Measurements from ENCODE around the gene JARID2. TPM values are rescaled to one million over a fixed set of nuclear protein-coding genes. Genes with fewer than 3 reads are reported as not detected.
A peak's percentile ranks its signal among the peaks of the same experiment; 100 is the strongest.

JARID2 gene
- total RNA-seq, 8 experiments from 2014 or later, result 11.8 to 39.9 (median 30.7) TPM

DNA sequence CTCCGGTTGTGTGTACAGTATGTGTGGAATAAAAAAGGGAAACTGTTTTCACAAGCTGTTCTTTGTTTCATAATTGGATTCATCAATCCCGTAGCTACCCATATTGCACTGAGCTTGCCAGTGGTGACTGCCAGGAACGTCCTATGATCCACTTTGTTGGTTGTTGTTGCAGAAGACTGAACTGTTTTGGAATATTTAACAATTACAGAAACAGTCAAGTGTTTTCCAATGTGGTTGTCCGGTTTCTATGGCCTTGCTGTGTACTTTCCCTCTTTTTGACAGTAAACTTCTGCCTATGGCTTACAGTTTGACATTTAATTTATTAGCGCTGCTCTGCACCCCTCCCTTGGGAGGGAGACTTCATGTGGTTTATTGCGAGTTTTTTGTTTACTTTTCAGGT is 275.7 kb downstream of the JARID2 start:
- no peak for ATAC-seq (replicated peaks in 6 of 8)
- no peak overlapping the region for H3K4me3 ChIP-seq
- in situ Hi-C loops (cut with MboI; ENCODE audit: low pct_unique_long_range_greater_than_20kb in 2 of 9, low sequenced_read_pairs in 9 of 9, unreplicated experiment in 9 of 9), result loop anchor here in 1 of 9 experiments (25.0 kb wide), 1 partner anchor 91 kb away; no protein-coding TSS in a partner anchor
- H3K4me1 ChIP-seq (replicated peaks in 1 of 2), result no peaks in the 10 kb centered on the region
- 21 to 97% (median 86%) methylated on average over 3 to 6 of the region's 6 CpGs; no CpG with 5 or more reads in 1 of the 10 experiments for WGBS, 10 experiments
- H3K27ac ChIP-seq, result no peak overlapping the region

DNA sequence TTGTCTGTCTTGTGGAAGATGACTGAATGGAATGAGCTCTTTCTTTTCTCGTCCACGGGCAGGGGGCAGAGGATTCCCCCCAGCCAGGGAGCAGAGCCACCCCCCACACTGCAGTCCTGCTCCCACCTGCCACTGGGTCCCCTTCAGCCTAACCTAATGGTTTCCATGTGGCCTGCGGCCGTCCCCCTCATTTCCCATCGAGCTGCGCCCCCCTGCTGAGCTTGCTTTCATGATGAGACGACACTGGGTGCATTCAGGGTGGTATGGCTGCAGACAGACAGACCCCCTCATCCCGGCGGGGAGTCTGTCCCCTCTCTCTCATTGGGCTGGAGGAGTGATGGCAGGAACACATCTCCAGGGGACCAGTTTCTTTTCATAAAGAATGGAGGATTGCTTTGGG is 276.2 kb downstream of the JARID2 start:
- H3K4me1 ChIP-seq (replicated peaks in 1 of 2), result no peaks in the 10 kb centered on the region
- no peak overlapping the region for H3K27ac ChIP-seq
- no peak overlapping the region for H3K4me3 ChIP-seq
- 60 to 100% (median 100%) methylated on average over 1 to 7 of the region's 9 CpGs; no CpG with 5 or more reads in 4 of the 10 experiments for WGBS, 10 experiments
- ATAC-seq (replicated peaks in 6 of 8), result no peak
- in situ Hi-C loops (cut with MboI; ENCODE audit: low pct_unique_long_range_greater_than_20kb in 2 of 9, low sequenced_read_pairs in 9 of 9, unreplicated experiment in 9 of 9), result loop anchor here in 1 of 9 experiments (25.0 kb wide), 1 partner anchor 90 kb away; no protein-coding TSS in a partner anchor

DNA sequence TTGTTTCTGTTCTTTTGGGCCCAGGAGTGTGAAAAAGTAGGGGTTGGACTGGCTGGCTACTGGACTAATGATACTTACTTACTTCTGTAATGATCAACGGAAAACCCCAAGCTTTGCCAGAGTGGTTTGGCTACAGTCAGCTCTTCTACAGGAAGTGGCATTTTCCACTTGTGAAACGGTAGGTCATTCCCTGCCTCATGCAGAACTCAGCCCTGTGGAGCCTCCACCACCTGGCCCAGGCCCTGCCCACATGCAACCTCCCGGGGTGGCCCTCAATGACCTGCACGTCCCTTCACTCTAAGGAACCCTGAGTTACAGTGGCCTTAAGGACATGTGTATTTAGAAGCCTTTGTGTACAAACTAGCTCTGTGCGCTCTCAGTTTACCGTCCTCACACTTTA is 276.6 kb downstream of the JARID2 start:
- in situ Hi-C loops (cut with MboI; ENCODE audit: low pct_unique_long_range_greater_than_20kb in 2 of 9, low sequenced_read_pairs in 9 of 9, unreplicated experiment in 9 of 9), result loop anchor here in 1 of 9 experiments (25.0 kb wide), 1 partner anchor 90 kb away; no protein-coding TSS in a partner anchor
- H3K27ac ChIP-seq, result no peak overlapping the region
- H3K4me1 ChIP-seq (replicated peaks in 1 of 2), result no peaks in the 10 kb centered on the region
- H3K4me3 ChIP-seq, result no peak overlapping the region
- WGBS, 10 experiments, result 71 to 100% (median 90%) methylated on average over 2 to 6 of the region's 6 CpGs; no CpG with 5 or more reads in 4 of the 10 experiments
- no peak for ATAC-seq (replicated peaks in 6 of 8)

DNA sequence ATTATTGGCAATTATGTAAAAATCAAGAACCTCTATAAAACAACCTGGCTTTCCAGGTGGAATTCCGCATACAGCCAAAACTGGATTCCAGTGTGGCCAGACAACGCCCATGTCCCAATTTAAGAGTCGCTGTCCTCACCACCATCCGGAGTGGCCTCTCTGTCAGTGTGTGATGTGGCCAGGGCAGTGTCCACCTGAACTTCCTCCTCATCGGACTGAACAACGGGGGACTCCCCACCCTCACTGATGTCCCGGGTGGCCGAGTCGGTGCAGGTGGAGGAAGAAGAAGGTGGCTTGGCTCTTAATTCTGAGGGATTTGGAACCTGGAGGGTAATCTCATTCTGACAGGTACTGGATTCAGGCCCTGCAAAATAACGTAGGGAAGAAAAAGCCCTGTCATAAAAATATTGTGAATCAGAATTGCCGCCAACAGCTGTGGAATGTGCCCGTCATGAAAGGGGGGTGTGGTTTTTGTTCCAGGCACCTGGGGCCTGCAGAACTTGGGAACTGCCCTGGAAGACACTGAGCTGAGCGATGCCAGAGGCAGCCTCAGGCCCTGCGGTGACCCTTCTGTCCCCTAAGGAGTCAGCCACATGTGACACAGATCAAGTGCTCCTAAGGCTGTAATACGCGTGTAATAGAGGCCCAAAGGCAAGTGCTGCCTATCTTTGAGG is 277.1 kb downstream of the JARID2 start:
- no peak overlapping the region for H3K27ac ChIP-seq
- H3K4me3 ChIP-seq, result no peak overlapping the region
- in situ Hi-C loops (cut with MboI; ENCODE audit: low pct_unique_long_range_greater_than_20kb in 2 of 9, low sequenced_read_pairs in 9 of 9, unreplicated experiment in 9 of 9), result loop anchor here in 1 of 9 experiments (25.0 kb wide), 1 partner anchor 89 kb away; no protein-coding TSS in a partner anchor
- ATAC-seq (replicated peaks in 6 of 8), result peak in 1 of 8 experiments; percentile 13
- WGBS, 10 experiments, result 50 to 100% (median 100%) methylated on average over 1 to 9 of the region's 16 CpGs; no CpG with 5 or more reads in 1 of the 10 experiments
- H3K4me1 ChIP-seq (replicated peaks in 1 of 2), result no peaks in the 10 kb centered on the region

DNA sequence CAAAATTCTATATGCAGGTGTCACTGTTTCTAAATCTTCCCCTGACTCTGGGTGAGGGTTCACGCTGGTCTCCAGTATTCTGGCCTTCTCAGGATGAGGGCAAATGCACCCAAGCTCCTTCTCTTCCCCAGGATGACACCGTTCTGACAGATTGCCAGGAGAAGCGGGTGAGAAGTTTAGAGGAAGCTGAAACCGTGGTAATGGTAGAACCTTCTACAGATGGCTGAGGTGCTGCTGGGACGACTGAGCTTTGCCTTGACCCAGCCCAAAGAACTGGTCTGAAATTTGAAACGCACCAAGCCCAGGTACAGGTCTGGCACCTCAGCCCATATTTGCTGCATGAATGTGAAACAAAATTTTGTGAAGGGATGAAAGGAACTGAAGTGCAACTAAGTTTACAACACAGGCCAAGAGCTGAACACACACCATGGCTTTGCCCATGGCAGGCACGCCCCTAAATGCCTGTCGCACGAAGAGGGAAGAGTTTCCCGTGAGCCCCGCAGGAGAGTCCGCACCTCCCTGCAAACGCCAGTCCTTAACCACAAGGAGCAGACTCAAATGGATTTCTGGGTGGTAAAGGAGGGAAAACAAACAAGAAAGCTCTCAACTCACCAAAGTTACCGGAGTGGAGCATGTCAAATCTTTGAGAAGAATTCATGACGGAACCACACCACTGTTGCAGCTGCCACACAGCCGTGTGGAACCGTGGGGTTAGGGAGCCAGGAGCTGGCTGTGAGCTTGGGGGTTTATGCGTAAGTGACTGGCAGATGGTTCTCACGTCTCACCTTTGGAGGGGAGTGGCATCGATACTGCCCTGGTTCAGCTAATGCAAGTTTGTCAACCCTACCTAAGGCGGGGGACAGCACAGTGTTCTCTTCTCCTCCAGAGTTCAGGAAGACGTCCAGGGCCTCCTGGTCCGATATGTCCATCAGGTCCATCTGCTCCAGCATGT is 278.1 kb downstream of the JARID2 start:
- WGBS, 10 experiments, result 92 to 100% (median 96%) methylated on average over 2 to 13 of the region's 23 CpGs; no CpG with 5 or more reads in 1 of the 10 experiments
- ATAC-seq (replicated peaks in 6 of 8), result no peak
- no peak overlapping the region for H3K27ac ChIP-seq
- no peak overlapping the region for H3K4me3 ChIP-seq
- no peaks in the 10 kb centered on the region for H3K4me1 ChIP-seq (replicated peaks in 1 of 2)
- in situ Hi-C loops (cut with MboI; ENCODE audit: low pct_unique_long_range_greater_than_20kb in 2 of 9, low sequenced_read_pairs in 9 of 9, unreplicated experiment in 9 of 9), result loop anchor here in 1 of 9 experiments (25.0 kb wide), 1 partner anchor 88 kb away; no protein-coding TSS in a partner anchor

DNA sequence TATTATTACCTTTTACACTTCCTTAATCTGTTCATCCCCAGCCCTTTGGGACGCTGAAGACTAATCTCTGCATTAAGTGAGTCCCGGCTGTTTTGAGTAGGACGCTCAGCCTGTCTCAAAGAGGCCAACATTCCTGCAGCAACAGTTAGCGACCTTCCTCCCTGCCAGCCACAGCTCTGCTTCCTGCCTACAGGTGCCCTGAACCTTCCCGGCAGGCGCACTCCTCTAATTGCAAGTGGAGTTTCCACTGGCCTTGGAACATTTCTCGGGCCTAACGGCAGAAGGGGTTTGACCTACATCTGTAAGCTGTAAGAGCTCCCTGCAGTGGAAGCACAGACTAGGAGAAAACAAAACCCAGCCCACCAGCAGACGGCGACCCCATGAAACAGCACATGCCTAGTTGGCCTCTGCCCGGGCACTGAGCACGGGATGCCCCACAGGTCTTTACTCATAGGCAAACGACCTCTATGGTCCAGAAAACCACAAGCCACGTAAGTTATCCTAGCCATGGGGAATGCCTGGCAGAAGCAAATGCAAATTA is 279.1 kb downstream of the JARID2 start:
- Histone ChIP-seq H3K27ac (no peak overlapping the region), H3K4me1 (replicated peaks in 1 of 2) (peaks cover 0 to 6% of the 10 kb centered on the region in 2 donors), H3K4me3 (no peak overlapping the region)
- 81 to 100% (median 95%) methylated on average over 2 to 11 of the region's 14 CpGs; no CpG with 5 or more reads in 3 of the 10 experiments for WGBS, 10 experiments
- in situ Hi-C loops (cut with MboI; ENCODE audit: low pct_unique_long_range_greater_than_20kb in 2 of 9, low sequenced_read_pairs in 9 of 9, unreplicated experiment in 9 of 9), result loop anchor here in 1 of 9 experiments (25.0 kb wide), 1 partner anchor 87 kb away; no protein-coding TSS in a partner anchor
- no peak for ATAC-seq (replicated peaks in 6 of 8)

DNA sequence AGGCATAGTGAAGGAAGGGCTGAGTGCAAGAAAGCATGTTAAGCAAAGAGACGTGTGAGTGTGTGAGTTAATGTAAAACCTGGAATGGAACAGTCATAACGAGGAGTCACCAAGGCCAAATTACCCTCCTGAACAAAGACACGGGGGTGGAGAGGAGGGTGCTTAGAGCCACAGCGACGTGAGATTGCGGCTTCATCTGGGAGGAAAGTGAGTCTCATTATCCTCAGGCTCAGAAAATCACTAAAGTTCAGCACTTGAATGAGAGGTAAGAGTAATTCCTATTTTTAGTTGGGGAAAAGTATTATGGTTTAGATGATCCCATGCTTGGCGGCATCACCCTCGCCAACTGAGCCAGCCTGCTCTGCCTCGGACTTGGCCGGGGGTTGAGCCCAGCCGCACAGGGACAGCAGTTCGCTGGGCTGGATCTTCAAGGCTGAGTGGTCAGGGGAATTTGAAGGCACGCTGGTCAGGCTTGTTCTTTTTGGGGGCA is 280.4 kb downstream of the JARID2 start:
- in situ Hi-C loops (cut with MboI; ENCODE audit: low pct_unique_long_range_greater_than_20kb in 2 of 9, low sequenced_read_pairs in 9 of 9, unreplicated experiment in 9 of 9), result no loop called here
- no peak for ATAC-seq (replicated peaks in 6 of 8)
- WGBS, 10 experiments, result 60 to 100% (median 93%) methylated on average over 1 to 10 of the region's 13 CpGs; no CpG with 5 or more reads in 2 of the 10 experiments

DNA sequence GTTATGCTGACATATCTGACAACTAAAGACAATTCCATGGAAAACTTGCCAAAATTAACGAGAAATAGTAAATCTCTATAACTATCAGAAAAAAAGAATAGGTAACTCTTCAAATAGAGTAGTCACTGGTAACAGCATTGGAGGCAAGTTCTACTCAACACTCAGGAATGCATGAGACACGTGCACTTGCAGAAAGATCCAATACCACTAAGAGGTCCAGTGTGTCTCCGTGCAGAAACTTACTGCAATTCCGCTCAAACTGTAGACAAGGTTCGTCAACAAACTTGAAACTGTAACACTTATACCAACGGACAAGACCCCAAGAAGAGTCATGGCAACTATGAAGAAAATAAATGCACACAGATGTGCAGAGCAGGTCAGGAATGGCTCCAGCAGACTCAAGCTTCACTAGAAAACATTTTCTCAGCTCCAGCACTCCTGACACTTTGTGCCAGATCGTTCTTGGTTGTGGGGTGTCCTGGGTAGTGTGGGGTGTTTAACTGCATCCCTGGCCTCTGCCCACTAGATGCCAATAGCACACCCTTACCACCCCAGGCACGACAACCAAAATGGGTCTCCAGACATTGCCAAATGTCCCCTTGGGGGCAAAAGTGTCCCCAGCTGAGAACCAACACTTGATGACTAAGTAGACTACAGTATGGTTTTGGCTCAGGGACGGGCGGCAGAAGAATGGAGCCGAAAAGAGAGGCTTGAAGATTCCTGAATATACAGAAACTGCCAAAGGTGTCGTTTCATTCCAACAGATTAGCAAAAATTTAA is 282.2 kb downstream of the JARID2 start:
- Histone ChIP-seq H3K27ac (no peak overlapping the region), H3K4me1 (replicated peaks in 1 of 2) (peaks cover 0 to 6% of the 10 kb centered on the region in 2 donors), H3K4me3 (no peak overlapping the region)
- in situ Hi-C loops (cut with MboI; ENCODE audit: low pct_unique_long_range_greater_than_20kb in 2 of 9, low sequenced_read_pairs in 9 of 9, unreplicated experiment in 9 of 9), result no loop called here
- 41 to 100% (median 93%) methylated on average over 1 to 10 of the region's 12 CpGs for WGBS, 10 experiments
- peak in 1 of 8 experiments; percentile 22 for ATAC-seq (replicated peaks in 6 of 8)

More for the DNA sequence above, 280.4 kb downstream of the JARID2 start:
- Histone ChIP-seq H3K4me3 (no peak overlapping the region), H3K27ac (no peak overlapping the region), H3K4me1 (replicated peaks in 1 of 2) (peaks cover 0 to 6% of the 10 kb centered on the region in 2 donors)

DNA sequence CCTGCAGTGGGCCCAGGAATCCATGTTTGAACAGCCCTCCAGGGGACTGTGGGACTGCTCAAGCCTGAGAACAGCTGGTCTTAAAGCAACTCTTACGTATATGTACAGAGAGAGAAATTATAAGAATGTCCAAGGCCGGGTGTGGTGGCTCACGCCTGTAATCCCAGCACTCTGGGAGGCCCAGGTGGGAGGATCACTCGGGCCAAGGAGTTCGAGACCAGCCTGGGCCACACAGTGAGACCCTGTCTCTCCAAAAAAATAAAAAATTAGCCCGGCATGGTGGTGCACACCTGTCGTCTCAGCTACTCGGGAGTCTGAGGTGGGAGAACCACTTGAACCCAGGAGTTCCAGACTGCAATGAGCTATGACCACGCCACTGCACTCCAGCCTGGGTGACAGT is 283.0 kb downstream of the JARID2 start:
- Histone ChIP-seq H3K4me3 (no peak overlapping the region), H3K4me1 (replicated peaks in 1 of 2) (peaks cover 0 to 6% of the 10 kb centered on the region in 2 donors), H3K27ac (no peak overlapping the region)
- in situ Hi-C loops (cut with MboI; ENCODE audit: low pct_unique_long_range_greater_than_20kb in 2 of 9, low sequenced_read_pairs in 9 of 9, unreplicated experiment in 9 of 9), result no loop called here
- WGBS, 10 experiments, result 75 to 100% (median 95%) methylated on average over 1 to 8 of the region's 9 CpGs; no CpG with 5 or more reads in 2 of the 10 experiments
- ATAC-seq (replicated peaks in 6 of 8), result peak in 3 of 8 experiments; percentile 12 to 36 (median 25)

DNA sequence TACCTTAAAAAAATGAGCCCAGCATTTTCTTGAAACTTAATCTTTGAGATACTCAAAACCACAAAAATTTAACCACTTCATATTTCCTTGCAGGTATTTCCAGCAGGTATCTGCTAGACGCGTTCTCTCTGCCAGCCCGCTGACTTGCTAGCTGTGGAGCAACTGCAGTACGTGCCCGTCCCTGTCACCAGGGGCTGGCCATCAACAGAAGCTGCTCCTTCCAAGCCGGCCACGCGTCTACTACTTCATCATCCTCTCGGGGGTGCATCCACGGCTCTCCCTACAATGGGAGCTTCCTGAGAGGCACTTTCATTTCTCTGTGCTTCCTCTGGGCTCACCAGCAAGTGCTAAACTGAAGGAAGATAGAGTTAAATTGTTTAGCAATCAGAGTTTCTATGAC is 284.5 kb downstream of the JARID2 start:
- Histone ChIP-seq H3K4me1 (replicated peaks in 1 of 2) (peaks cover 0 to 6% of the 10 kb centered on the region in 2 donors), H3K4me3 (no peak overlapping the region), H3K27ac (no peak overlapping the region)
- 89 to 100% (median 94%) methylated on average over 2 to 8 of the region's 10 CpGs; no CpG with 5 or more reads in 3 of the 10 experiments for WGBS, 10 experiments
- ATAC-seq (replicated peaks in 6 of 8), result no peak
- in situ Hi-C loops (cut with MboI; ENCODE audit: low pct_unique_long_range_greater_than_20kb in 2 of 9, low sequenced_read_pairs in 9 of 9, unreplicated experiment in 9 of 9), result no loop called here

DNA sequence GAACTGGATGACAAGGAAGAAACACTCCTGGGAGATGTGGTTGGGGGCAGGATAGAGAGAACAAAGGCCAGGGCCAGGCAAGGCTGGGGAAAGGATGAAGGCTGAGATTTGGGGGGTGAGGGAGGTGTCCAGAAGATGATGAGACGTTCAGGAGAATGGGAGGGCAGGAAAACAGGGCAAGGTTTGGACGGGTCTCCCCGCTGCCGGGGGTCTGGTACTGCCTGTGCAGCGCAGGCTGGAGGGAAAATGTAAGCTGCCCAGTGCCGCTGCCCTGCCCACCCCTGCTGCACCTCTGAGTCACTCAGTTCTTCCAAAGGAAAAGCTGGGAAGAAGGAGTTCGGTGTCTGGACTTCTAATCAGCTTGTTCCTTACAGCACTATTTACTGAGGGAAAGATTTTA is 286.1 kb downstream of the JARID2 start:
- H3K27ac ChIP-seq, result no peak overlapping the region
- WGBS, 10 experiments, result 88 to 100% (median 100%) methylated on average over 1 to 7 of the region's 7 CpGs; no CpG with 5 or more reads in 3 of the 10 experiments
- in situ Hi-C loops (cut with MboI; ENCODE audit: low pct_unique_long_range_greater_than_20kb in 2 of 9, low sequenced_read_pairs in 9 of 9, unreplicated experiment in 9 of 9), result no loop called here
- H3K4me3 ChIP-seq, result no peak overlapping the region
- peaks cover 0 to 6% of the 10 kb centered on the region in 2 donors for H3K4me1 ChIP-seq (replicated peaks in 1 of 2)
- no peak for ATAC-seq (replicated peaks in 6 of 8)
